Neural cell (in vitro differentiated cells): ENCODE measurements around the gene ERFL. TPM values are rescaled to one million over a fixed set of nuclear protein-coding genes. Genes with fewer than 3 reads are reported as not detected.

Experiments
- H2AFZ ChIP-seq: fragments of 200-600, 300-800 bp; sonication (generic), shearing (Covaris generic); 2 replicates; pipeline ENCODE4 v1.6.0; 2014; ENCODE audit warnings: low read depth, mild to moderate bottlenecking, antibody characterized with exemption, low read length, moderate library complexity
- H3F3A ChIP-seq: fragments of 200-600 bp; shearing (Covaris generic); 2 replicates; pipeline ENCODE4 v1.6.1; 2016; ENCODE audit warnings: mild to moderate bottlenecking, moderate library complexity, mixed read lengths, antibody characterized with exemption, low read length; ENCODE audit not compliant: insufficient read depth, poor library complexity, severe bottlenecking
- H3K27ac ChIP-seq: fragments of 200-600, 300-800 bp; sonication (generic), shearing (Covaris generic); 2 replicates; pipeline ENCODE4 v1.5.1; 2014; ENCODE audit warnings: mild to moderate bottlenecking, low read length, moderate library complexity
- H3K27me3 ChIP-seq: fragments of 300-800, 200-600 bp; sonication (generic), shearing (Covaris generic); 2 replicates; pipeline ENCODE4 v1.6.0; 2014; ENCODE audit warnings: mild to moderate bottlenecking, low read depth, low read length, moderate library complexity; ENCODE audit not compliant: insufficient read depth
- H3K36me3 ChIP-seq: fragments of 300-800, 200-600 bp; sonication (generic), shearing (Covaris generic); 2 replicates; pipeline ENCODE4 v1.5.1; 2014; ENCODE audit warnings: mild to moderate bottlenecking, antibody characterized with exemption, low read length, moderate library complexity; ENCODE audit not compliant: insufficient read depth
- H3K4me2 ChIP-seq: fragments of 300-800, 200-600 bp; sonication (generic), shearing (Covaris generic); 2 replicates; pipeline ENCODE4 v1.6.0; 2014; ENCODE audit warnings: mild to moderate bottlenecking, low read length
- H3K4me3 ChIP-seq: fragments of 300-800, 200-600 bp; sonication (generic), shearing (Covaris generic); 2 replicates; pipeline ENCODE4 v1.5.1; 2014; ENCODE audit warnings: mild to moderate bottlenecking, low read length, moderate library complexity
- H3K79me2 ChIP-seq: fragments of 200-600 bp; shearing (Covaris generic); replicated peaks from 2 replicates; pipeline ENCODE4 v1.6.0; 2014; ENCODE audit warnings: mild to moderate bottlenecking, low read length, moderate library complexity; ENCODE audit not compliant: insufficient read depth
- H3K9ac ChIP-seq: fragments of 300-800, 200-600 bp; sonication (generic), shearing (Covaris generic); 2 replicates; pipeline ENCODE4 v1.6.1; 2016; ENCODE audit warnings: mild to moderate bottlenecking, low read length, mixed read lengths
- H3K9me2 ChIP-seq: fragments of 200-600 bp; shearing (Covaris generic); 2 replicates; pipeline ENCODE4 v1.6.1; 2016; ENCODE audit warnings: mild to moderate bottlenecking, low read length, mixed read lengths; ENCODE audit not compliant: insufficient read depth
- H3K9me3 ChIP-seq: fragments of 200-600, 300-800 bp; sonication (generic), shearing (Covaris generic); 2 replicates; pipeline ENCODE4 v1.6.1; 2016; ENCODE audit warnings: mild to moderate bottlenecking, mixed run types, low read length, moderate library complexity, mixed read lengths
- H4K20me1 ChIP-seq: fragments of 200-600 bp; shearing (Covaris generic); 2 replicates; pipeline ENCODE4 v1.6.1; 2016; ENCODE audit warnings: mild to moderate bottlenecking, mixed run types; ENCODE audit not compliant: insufficient read depth
- EP300 ChIP-seq: fragments of 450-650 bp; conservative IDR thresholded peaks from 2 replicates; pipeline ENCODE4 v1.6.1; 2014; ENCODE audit warnings: antibody characterized with exemption, mild to moderate bottlenecking, moderate library complexity; ENCODE audit not compliant: poor library complexity, severe bottlenecking
- MXI1 ChIP-seq: fragments of 450-650 bp; conservative IDR thresholded peaks from 2 replicates; pipeline ENCODE4 v1.6.1; 2014; ENCODE audit warnings: antibody characterized with exemption, mild to moderate bottlenecking; ENCODE audit not compliant: poor library complexity, severe bottlenecking
- POLR2AphosphoS5 ChIP-seq: IDR thresholded peaks from 2 replicates; pipeline ENCODE4 v1.6.1; 2012
- SMC3 ChIP-seq: fragments of 450-650 bp; conservative IDR thresholded peaks from 2 replicates; pipeline ENCODE4 v1.6.1; 2014; ENCODE audit warnings: antibody characterized with exemption, mild to moderate bottlenecking, moderate library complexity; ENCODE audit not compliant: poor library complexity
- TAF1 ChIP-seq: IDR thresholded peaks from 2 replicates; pipeline ENCODE4 v1.6.1; 2012; ENCODE audit warnings: low read depth
- polyA plus RNA-seq: library from polyadenylated mRNA; depleted of rRNA; stranded (reverse); fragments of >200 nt; gene quantifications from 2 replicates; pipeline ENCODE4 v1.2.3, GENCODE V29; 2014
- TF ChIP-seq, protein P1 (sequence below): IDR thresholded peaks from 2 replicates; pipeline ENCODE4 v1.6.1; 2012; ENCODE audit warnings: borderline replicate concordance
- TF ChIP-seq, protein P2 (sequence below): fragments of 450-650 bp; IDR thresholded peaks from 2 replicates; pipeline ENCODE4 v1.5.1; 2014; ENCODE audit warnings: antibody characterized with exemption, mild to moderate bottlenecking, moderate library complexity; ENCODE audit not compliant: poor library complexity, severe bottlenecking

Gene ERFL
- polyA plus RNA-seq, 1 donor from 2014 or later, result 0.31 TPM

DNA sequence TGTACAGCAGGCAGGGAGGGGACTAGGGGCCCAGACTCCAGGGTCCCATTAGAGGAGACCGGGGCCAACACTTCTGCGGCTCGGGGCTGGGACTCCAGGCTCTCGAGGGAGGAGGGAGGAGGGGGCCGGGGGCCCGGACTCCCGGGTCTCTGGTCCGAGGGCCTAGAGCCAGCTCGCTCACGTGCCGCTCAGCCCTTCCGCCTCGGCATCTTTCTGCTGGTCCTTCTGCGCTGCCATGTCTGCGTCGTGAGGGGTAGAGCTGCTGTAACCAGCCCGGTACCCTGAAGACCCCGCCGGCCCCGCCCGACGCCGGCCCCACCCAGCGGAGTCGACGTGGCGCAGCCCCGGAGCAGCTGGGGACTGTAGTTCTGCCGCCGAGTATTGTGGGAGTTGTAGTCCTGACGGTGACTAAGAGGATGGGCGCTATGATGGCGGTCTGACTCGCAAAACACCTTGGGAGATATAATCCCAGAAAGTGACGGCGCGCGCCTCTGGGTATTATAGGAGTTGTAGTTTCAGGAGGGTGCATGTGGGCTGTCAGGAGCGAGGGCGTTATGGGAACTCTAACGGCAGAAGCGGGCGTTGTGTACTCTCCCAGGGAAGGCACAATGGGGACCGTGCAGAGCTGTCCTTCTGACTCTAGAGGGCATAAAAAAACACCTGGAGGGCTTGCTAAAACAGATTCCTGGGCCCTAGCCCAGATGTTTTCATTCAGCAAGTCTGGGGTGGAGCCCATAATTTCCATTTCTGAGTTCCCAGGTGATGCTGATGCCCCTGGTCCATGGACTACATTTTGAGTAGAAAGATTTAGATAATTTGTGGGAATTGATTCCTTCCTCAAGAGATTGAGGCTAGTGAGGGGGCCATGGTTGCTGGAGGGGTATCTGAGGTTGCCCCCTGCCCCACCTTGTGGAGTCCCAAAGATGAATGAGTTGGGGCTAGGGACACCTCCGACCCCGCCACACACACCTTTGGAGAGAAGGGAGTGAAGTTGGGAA, 31.1 kb upstream of the ERFL start, which contains the start of gene RABAC1:
Gene RABAC1, minus strand, starts transcription at position 266 of the 998 bp plus-strand sequence. Its CDS starts 29 bp downstream, at position 237.
- H3K9me3 ChIP-seq, result no peaks in the 10 kb centered on the region
- H3K9me2 ChIP-seq, result no peaks in the 10 kb centered on the region
- no peaks in the 10 kb centered on the region for H3K27me3 ChIP-seq
- H3K4me3 ChIP-seq, result peak within 1 kb of the TSS; percentile 98
- no peaks in the 10 kb centered on the region for H3K36me3 ChIP-seq
- H4K20me1 ChIP-seq, result no peaks in the 10 kb centered on the region
- H3K79me2 ChIP-seq, result no peaks in the 10 kb centered on the region
- no peaks in the 10 kb centered on the region for H3F3A ChIP-seq
- peak within 1 kb of the TSS; percentile 77 for H3K27ac ChIP-seq
- H3K4me2 ChIP-seq, result peak within 1 kb of the TSS; percentile 72
- TF ChIP-seq MXI1 (peak; percentile 51), TAF1 (no peak), POLR2AphosphoS5 (no peak), SMC3 (peak; percentile 33), EP300 (peak; percentile 42)
- TF ChIP-seq, protein P1, sequence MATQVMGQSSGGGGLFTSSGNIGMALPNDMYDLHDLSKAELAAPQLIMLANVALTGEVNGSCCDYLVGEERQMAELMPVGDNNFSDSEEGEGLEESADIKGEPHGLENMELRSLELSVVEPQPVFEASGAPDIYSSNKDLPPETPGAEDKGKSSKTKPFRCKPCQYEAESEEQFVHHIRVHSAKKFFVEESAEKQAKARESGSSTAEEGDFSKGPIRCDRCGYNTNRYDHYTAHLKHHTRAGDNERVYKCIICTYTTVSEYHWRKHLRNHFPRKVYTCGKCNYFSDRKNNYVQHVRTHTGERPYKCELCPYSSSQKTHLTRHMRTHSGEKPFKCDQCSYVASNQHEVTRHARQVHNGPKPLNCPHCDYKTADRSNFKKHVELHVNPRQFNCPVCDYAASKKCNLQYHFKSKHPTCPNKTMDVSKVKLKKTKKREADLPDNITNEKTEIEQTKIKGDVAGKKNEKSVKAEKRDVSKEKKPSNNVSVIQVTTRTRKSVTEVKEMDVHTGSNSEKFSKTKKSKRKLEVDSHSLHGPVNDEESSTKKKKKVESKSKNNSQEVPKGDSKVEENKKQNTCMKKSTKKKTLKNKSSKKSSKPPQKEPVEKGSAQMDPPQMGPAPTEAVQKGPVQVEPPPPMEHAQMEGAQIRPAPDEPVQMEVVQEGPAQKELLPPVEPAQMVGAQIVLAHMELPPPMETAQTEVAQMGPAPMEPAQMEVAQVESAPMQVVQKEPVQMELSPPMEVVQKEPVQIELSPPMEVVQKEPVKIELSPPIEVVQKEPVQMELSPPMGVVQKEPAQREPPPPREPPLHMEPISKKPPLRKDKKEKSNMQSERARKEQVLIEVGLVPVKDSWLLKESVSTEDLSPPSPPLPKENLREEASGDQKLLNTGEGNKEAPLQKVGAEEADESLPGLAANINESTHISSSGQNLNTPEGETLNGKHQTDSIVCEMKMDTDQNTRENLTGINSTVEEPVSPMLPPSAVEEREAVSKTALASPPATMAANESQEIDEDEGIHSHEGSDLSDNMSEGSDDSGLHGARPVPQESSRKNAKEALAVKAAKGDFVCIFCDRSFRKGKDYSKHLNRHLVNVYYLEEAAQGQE, result peak; percentile 41
- TF ChIP-seq, protein P2, sequence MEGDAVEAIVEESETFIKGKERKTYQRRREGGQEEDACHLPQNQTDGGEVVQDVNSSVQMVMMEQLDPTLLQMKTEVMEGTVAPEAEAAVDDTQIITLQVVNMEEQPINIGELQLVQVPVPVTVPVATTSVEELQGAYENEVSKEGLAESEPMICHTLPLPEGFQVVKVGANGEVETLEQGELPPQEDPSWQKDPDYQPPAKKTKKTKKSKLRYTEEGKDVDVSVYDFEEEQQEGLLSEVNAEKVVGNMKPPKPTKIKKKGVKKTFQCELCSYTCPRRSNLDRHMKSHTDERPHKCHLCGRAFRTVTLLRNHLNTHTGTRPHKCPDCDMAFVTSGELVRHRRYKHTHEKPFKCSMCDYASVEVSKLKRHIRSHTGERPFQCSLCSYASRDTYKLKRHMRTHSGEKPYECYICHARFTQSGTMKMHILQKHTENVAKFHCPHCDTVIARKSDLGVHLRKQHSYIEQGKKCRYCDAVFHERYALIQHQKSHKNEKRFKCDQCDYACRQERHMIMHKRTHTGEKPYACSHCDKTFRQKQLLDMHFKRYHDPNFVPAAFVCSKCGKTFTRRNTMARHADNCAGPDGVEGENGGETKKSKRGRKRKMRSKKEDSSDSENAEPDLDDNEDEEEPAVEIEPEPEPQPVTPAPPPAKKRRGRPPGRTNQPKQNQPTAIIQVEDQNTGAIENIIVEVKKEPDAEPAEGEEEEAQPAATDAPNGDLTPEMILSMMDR, result peak; percentile 76
- H3K9ac ChIP-seq, result peak within 1 kb of the TSS; percentile 89
- peak within 1 kb of the TSS; percentile 48 for H2AFZ ChIP-seq

GRCh38 chr19:41958367-41959055, 30.3 kb upstream of the ERFL start:
- Histone ChIP-seq H3K9ac (peak overlapping the region; percentile 89), H3K4me3 (peak overlapping the region; percentile 98), H3F3A (no peaks in the 10 kb centered on the region), H4K20me1 (no peaks in the 10 kb centered on the region), H2AFZ (peak overlapping the region; percentile 27), H3K9me2 (no peaks in the 10 kb centered on the region), H3K79me2 (no peaks in the 10 kb centered on the region), H3K36me3 (no peaks in the 10 kb centered on the region), H3K27me3 (no peaks in the 10 kb centered on the region), H3K4me2 (peak overlapping the region; percentile 72), H3K27ac (peak overlapping the region; percentile 77), H3K9me3 (no peaks in the 10 kb centered on the region)
- peak; percentile 40 for TF ChIP-seq MXI1
- TF ChIP-seq TAF1, result no peak
- peak; percentile 57 for TF ChIP-seq POLR2AphosphoS5
